EH (cell line): ENCODE results near the gene IMP3.

Source experiments
- DNase-seq: peaks from one replicate; pipeline ENCODE4 v3.0.0-alpha.2; 2015; ENCODE audit warnings: low read depth

The IMP3 gene

GRCh38 chr15:75672646-75673425 lies 32.8 kb upstream of the IMP3 start:
- peak; percentile 89 for DNase-seq

- peak; percentile 58 for DNase-seq
These were observed 31.9 kb upstream of the IMP3 start for GRCh38 chr15:75671730-75672602.

- DNase-seq = no peak
These were observed 29.8 kb upstream of the IMP3 start for GRCh38 chr15:75669879-75670212.

GRCh38 chr15:75669191-75669878 lies 29.3 kb upstream of the IMP3 start:
- peak; percentile 36 for DNase-seq

GRCh38 chr15:75666823-75667501 lies 26.9 kb upstream of the IMP3 start:
- DNase-seq = peak; percentile 100

- DNase-seq = no peak
These were observed 24.0 kb upstream of the IMP3 start for GRCh38 chr15:75663931-75664421.

- no peak for DNase-seq
These were observed 22.9 kb upstream of the IMP3 start for GRCh38 chr15:75662823-75663519.

- DNase-seq = no peak
These were observed 21.7 kb upstream of the IMP3 start for GRCh38 chr15:75661756-75662140.

- DNase-seq = peak; percentile 96
These were observed 21.2 kb upstream of the IMP3 start for GRCh38 chr15:75661100-75661755.

GRCh38 chr15:75659928-75660645 lies 20.1 kb upstream of the IMP3 start:
- no peak for DNase-seq

GRCh38 chr15:75659141-75659771 lies 19.2 kb upstream of the IMP3 start:
- DNase-seq = no peak

GRCh38 chr15:75656813-75657212 lies 16.8 kb upstream of the IMP3 start:
- DNase-seq = no peak

GRCh38 chr15:75656331-75656730 lies 16.3 kb upstream of the IMP3 start:
- DNase-seq = no peak

GRCh38 chr15:75655931-75656330 lies 15.9 kb upstream of the IMP3 start:
- no peak for DNase-seq

- DNase-seq = no peak
These were observed 14.3 kb upstream of the IMP3 start for GRCh38 chr15:75654201-75654907.

- no peak for DNase-seq
These were observed 13.4 kb upstream of the IMP3 start for GRCh38 chr15:75653347-75653913.

- no peak for DNase-seq
These were observed 12.0 kb upstream of the IMP3 start for GRCh38 chr15:75651810-75652543.
